ENCODE data around the gene PTPN1.

PTPN1 gene

DNA sequence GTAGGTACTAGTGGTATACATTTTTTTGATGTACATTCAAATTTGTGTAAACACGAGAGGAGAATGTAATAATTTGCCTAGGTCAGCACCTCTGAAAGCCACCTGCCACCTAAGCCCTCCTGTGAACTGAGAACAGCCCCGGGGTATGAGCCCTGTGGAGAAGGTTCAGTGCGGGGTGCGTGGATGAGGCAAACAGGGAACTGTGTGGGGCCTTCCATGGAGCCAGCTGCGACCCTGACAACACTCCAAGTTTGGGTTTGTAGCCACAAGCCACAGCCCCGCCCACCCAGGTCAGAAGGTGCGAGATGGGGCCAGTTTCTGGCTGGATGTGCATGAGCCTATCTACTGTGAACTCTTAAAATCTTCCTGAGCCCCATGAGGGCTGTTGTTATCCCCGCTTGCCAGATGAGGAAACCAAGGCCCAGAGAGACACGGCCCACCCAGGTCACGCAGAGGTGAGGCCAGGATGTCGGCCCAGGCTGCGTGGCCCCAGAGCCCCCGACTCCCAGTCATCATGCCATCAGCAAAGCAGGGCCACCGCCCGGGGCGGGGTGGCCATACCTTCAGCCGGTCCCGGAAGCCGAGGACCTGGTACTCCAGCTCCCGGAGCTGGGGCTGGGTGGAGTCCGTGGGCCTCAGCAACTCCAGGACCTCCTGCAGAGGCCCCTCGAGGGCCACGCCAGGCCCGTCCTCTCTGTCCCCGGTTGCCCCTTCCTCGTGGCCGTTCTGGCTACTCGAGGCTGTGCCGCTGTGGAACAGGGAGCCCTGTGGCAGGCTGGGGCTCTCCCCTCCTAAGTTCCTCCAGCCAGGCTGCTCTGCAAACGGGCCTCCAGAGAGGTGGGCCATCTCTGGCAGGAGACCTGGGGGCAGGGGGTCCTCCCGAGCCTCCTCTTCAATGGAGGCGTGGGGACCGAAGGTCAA, 91.6 kb downstream of the PTPN1 start:
- in situ Hi-C loops (cut with HindIII; ENCODE audit: low sequenced_read_pairs): no loop called here

DNA sequence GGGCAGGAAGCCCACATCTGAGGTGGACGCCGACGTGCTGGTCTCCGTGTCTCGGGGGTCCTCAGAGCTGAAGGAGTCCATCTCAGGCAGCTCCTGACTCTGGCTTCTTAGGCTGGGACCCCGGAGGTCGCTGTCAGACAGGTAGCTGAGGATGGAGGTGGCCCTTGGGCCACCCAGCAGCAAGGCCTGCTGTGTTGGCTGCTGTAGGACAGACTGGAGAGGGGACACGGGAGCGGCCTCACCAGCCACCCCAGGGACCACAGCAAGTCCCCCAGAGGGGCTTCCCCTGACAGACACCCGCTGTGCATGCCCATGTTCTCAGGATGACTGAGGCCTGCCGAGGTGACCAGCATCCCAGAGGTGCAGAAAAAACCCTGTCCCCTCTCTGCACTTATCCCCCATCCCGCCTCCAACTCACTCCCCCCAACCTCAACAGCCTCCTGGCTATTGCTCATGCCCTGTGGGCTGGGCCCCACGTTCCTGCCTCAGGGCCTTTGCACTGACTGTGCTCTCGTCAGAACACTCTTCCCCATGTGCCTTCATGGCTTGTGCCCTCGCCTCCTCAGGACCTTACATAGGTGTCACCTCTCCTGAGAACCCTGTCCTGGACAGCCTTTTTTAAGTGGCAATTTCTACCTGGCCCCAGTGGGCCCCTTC, 92.4 kb downstream of the PTPN1 start:
- in situ Hi-C loops (cut with HindIII; ENCODE audit: low sequenced_read_pairs): no loop called here

DNA sequence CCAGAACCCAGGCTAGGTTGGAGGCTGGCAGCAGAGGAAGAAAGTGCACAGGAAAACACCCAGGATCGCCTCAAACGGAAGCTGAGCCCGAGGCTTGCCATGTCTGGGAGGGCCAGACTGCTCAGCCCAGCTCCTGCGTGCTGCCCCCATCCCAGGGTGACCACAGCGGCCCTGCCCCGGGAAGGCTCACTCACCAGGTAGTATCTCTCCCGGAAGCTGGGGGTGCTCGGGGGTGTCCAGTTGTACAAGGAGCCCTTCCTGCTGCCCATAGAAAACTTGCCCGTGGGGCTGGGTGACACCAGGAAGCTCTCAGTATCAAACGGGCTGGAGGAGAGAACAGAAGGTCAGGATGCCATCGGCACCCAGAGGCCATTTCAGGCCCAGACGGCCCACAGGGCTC, 94.3 kb downstream of the PTPN1 start:
- in situ Hi-C loops (cut with HindIII; ENCODE audit: low sequenced_read_pairs): no loop called here

DNA sequence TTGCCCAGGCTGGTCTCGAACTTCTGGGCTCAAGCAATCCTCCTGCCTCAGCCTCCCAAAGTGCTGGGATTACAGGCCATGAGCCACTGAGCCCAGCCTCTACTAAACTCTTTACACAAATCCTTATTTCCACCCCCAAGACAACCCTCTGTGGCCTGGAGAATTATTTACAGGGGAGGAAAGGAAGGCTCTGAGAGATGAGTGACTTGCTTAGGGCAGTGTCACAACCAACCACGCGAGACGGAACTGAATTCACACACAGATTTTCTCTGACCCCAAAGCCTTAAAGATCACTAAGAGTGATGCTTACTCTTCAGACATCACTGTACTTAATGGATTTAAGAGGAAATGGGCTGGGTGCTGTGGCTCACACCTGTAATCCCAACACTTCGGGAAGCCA, 95.0 kb downstream of the PTPN1 start:
- in situ Hi-C loops (cut with HindIII; ENCODE audit: low sequenced_read_pairs): no loop called here

DNA sequence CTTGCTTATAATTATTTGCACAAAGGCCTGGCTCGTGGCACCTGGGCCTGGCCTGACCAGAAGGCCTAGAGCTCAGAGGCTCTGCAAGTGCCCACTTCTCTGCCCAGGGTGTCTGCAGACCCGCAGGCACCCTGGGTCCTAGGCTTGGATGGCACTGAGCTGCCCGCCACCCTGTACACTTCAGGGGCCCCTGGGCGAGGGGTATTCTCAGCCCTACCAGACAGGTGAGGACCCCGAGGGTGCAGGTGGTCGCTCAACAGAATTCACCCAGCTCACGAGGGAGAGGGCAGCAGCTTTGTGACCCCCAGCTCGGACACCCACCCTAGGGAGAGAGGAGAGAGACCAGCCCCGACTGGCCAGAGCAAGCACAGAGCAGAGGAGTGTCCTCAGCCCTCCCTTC, 97.3 kb downstream of the PTPN1 start:
- in situ Hi-C loops (cut with HindIII; ENCODE audit: low sequenced_read_pairs): no loop called here

DNA sequence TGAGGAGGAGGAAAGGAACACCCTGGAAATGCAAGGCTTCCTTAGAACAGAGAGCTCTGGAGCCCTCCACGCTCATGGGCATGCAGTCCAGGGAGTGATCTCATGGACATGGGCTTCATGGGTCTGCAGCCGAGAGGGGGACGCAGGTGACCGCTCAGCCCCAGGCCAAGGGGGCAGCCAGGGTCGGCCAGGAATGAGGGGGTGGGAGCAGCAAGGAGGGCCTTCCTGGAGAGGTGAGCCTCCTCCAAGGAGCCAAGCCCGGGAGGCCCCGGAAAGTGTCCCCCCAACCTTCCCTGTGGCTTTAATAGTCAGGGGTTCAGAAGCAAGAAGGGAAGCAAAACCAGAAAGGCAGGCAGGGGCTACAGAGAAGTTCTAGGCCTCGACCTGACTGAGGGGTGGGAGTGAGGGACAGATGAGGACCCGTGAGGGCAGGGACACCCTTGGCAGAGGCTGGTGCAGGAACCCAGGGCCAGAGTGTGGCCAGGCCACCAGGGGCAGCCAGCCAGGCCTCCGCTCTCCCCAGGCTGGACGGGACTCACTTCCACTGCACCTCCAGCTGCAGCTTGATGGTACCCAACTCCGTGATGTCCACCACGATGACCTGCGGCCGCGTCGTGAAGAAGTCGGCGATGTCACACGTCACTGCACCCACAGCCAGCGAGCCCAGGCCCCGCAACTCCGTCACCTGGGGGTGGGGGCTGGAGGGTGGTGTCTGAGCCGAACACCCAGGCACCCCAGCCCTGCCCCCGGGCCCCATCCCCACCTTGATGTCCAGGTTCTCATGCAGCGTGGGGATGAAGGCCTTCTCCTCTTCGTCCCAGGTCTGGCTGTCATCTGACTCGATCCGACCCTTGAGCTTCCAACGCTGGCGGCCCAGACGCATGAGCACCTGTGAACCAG, 97.9 kb downstream of the PTPN1 start:
- in situ Hi-C loops (cut with HindIII; ENCODE audit: low sequenced_read_pairs): no loop called here

DNA sequence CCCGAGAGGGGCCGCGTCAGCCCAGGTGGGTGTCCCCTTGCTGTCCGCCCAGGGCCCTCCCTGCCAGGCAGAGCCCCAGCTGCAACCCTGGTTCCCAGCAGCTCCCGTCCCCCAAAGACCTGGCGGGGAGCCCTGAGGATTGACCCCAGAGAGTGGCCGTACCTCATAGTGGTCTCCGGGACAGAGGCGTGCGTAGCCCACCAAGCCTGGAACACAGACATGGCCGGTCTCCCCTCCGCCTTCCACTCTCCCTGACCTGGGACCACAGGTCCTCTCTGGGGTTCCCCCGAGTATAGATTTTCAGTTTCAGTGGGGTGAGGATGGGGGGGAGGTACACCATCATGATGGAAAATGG, 98.5 kb downstream of the PTPN1 start:
- in situ Hi-C loops (cut with HindIII; ENCODE audit: low sequenced_read_pairs): no loop called here

DNA sequence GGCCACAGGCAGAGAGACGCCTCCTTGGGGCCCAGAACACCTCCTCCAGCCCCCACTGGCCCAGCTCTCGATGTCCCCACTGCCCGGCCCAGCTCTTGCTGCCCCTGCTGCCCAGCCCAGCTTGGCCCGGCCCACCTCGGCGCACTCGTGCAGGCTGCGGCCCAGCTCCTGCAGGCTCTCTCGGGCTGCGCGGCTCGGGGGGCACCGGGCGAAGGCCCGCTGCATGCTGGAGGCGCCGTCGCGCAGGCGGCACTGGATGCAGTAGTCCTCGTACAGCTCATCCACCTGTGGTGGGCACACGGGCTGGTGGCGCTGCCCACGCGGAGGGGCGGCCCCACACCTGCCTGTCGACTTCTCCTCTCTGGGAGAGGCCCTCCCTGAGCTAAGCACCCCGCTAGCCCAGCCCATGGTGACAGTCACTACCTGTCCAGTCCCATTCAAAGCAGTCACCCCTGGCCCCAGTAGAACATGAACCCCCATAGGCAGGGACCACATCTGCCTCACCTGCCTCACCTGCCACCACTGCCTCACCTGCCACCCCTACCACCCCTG, 99.3 kb downstream of the PTPN1 start:
- in situ Hi-C loops (cut with HindIII; ENCODE audit: low sequenced_read_pairs): no loop called here

DNA sequence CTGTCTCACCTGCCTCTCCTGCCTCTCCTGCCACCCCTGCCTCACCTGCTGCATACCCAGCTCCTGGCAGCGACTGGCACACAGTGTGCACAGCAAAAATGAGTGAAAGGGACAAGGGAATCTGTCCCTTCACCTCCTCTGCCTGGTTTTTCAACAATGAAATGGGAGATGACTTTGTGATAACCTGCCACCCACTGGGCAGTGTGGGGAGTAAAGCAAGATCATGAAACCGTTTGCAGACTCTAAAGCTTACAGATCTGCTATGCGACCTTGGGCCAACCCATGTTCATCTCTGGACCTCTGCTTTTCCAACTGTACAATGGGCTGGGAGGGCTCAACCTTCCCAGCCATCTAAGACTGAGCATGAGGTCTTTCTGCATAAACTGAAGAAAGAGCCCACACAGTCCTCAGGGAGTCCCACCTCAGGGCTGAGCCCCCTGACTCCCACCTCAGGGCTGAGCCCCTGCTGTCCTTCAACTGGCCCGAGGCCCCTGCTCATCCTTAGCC, 100.1 kb downstream of the PTPN1 start:
- in situ Hi-C loops (cut with HindIII; ENCODE audit: low sequenced_read_pairs): no loop called here

DNA sequence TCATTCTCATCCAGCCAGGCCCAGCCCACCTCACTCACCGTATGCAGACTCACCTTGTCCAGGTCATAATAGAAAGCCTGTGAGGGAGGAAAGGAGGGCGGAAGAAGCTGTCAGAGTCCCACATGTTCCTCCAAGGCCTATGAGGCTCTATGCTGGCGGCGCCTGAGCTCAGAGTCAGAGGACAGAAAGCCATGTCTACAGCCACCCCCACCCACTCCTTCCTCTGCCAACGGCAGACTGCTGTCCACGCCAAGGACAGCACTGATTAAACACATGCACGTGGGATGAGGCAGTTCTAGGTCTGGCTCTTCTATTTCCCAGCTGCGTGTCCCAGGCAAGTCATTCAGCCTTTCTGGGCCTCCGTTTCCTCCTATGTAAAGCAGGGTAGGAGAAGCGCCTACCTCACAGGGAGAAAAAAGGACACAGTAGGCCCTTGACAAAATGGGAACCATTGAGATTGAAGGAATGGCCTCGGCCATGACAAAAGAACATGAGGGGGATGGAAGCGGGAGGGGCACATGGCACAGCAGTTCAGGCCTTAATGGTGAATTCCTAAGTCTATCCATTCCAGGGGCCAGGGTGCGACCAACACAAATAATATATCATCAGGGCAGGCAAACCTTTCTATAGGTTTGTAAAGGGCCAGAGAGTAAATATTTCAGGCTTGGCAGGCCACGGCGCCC, 101.1 kb downstream of the PTPN1 start:
- in situ Hi-C loops (cut with HindIII; ENCODE audit: low sequenced_read_pairs): no loop called here

DNA sequence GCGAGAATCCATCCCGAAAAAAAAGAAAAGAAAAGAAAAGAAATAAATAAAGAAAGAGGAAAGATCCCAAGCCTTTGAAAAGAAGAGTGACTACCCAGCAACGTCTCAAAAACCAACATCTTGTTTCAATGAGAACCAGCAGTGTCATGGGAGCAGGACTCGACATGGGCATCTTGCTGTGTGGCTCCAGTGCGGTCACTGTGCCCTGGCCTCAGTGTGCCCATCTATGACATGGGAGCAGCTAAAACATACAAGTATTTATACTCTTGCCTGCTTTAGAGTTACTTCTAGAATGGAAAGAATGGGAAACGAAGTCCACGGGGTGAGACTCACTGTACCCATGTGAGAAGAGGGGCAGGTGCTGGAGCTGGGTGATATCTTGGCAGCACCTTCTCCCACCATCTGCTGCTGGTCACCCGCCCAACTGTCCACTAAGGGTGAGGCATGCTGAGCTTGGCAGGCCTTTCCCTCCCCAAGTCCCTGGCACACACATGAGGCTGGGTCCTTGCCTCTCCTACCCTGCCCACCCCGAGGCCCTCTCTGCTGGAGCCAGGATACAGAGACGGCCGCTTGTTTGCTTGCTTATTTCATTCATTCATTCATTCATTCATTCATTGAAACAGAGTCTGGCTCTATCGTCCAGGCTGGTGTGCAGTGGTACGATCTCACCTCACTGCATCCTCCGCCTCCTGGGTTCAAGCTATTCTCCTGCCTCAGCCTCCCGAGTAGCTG, 103.4 kb downstream of the PTPN1 start:
- in situ Hi-C loops (cut with HindIII; ENCODE audit: low sequenced_read_pairs): no loop called here

DNA sequence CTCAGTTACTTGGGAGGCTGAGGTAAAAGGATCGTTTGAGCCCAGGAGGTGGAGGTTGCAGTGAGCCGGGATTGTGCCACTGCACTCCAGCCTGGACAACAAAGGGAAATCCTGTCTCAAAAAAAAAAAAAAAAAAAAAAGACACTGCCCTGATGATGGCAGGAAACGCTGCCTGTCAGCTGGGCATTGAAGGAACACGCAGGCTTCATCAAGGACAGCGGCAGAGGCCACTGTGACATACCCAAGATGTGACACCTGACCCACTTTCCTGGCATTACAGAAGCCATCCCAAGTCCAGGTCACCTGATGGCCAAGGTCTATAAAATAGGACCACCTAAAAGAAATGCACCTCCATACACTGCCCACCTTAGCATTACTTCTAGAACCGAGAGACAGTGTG, 105.2 kb downstream of the PTPN1 start:
- in situ Hi-C loops (cut with HindIII; ENCODE audit: low sequenced_read_pairs): no loop called here

DNA sequence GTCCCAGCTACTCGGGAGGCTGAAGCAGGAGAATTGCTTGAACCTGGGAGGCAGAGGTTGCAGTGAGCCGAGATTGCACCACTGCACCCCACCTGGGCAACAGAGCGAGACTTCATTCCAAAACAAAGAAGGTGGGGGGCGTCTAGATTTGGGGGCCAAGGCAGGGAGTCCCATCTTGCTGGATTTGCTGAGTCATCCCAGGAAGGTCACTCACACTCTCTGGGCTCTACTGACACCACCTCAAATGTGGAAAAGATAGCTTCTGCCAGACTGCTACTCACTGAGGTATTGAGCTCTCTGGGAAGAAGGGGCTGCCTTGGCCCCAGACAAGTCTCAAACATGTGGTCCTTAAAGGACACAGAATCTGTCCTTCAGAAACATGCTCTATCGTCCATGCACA, 106.8 kb downstream of the PTPN1 start:
- in situ Hi-C loops (cut with HindIII; ENCODE audit: low sequenced_read_pairs): no loop called here

DNA sequence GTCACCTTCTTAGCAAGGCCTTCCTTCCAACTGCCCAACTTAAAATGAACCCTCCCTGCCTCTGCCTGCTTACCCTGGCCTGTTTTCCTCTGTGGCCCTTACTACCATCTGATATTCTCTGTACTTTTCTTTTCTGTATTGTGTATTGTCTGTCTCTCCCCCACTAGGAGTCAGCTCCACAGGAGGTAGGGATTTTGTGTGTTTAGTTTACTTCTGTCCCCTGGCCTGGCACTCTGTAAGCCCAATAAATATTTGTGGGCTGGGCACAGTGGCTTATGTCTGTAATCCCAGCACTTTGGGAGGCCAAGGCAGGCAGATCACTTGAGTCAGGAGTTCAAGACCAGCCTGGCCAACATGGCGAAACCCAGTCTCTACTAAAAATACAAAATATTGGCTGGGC, 108.4 kb downstream of the PTPN1 start:
- in situ Hi-C loops (cut with HindIII; ENCODE audit: low sequenced_read_pairs): no loop called here

DNA sequence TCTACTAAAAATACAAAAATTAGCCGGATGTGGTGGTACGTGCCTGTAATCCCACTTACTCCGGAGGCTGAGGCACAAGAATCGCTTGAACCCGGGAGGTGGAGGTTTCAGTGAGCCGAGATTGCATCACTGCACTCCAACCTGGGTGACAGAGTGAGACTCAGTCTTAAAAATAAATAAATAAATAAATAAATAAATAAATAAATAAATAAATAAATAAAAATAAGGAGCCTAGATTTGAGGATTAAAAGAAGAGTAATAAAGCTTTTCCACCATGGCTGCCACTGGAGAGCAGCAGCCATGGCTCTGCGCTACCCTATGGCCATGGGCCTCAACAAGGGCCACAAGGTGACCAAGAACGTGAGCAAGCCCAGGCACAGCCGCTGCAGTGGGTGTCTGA, 110.3 kb downstream of the PTPN1 start:
- in situ Hi-C loops (cut with HindIII; ENCODE audit: low sequenced_read_pairs): loop anchor here (5.0 kb wide), 2 partner anchors 47 to 112 kb away; partner anchors contain the start of gene PARD6B

DNA sequence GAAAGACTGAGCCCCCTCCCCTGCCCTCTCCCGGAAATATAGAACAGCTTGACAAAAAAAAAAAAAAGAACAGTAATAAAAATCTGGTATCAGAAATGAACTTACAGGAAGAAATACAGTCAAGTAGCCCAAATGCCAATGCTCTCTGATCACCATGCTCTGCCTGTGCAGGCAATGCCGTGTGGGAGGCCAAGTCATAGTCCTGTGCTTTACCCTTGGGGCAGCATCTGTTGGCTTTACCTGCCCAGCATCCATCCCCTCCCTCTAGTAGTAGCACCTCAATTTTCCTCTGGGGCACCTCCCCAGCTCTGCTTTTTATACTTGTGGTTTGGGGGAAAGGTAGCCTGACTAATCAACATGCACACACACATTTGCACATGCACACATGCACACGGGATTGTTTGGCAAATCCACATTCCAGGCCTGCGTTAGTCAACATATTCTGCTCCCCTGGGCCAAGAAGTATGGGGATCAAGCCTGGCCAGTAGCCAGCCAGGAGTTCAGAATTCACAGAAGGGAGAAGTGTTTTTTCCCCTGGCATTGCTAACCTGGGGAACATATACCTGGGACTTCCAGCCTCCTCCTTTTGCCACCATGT, 111.0 kb downstream of the PTPN1 start:
- in situ Hi-C loops (cut with HindIII; ENCODE audit: low sequenced_read_pairs): loop anchor here (5.0 kb wide), 2 partner anchors 46 to 111 kb away; partner anchors contain the start of gene PARD6B

DNA sequence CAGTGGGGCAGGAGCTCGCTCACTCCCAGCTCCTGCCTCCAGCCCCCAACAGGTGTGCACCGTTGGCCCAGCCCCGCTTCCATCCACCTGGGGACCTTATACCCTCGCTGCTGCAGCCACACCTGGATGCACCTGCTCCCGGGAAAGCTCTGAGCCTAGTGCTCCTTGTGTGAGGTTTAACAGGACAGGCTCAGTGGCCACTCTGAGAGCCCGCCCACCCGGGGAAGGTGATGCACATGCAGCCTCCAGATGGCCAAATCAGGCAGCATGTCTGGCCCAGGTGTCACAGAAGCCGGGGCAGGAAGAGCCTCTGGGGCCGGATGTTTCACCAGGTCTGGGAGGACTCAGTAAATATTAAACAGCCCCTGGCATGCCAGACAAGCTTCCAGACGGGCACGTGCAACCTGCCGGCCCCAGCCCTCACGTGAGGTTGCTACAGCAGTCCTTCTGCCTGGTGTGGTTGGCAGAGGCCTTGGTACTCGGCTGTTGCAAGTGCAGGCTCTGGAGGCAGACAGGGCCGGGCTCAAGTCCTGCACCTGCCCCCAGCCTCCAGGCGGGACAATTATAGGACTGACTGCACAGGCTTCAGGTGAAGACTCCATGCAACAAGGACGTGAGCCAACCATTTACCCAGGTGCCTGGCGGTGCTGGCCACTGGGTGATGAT, 114.3 kb downstream of the PTPN1 start:
- in situ Hi-C loops (cut with HindIII; ENCODE audit: low sequenced_read_pairs): loop anchor here (5.0 kb wide), 2 partner anchors 43 to 108 kb away; partner anchors contain the start of gene PARD6B

DNA sequence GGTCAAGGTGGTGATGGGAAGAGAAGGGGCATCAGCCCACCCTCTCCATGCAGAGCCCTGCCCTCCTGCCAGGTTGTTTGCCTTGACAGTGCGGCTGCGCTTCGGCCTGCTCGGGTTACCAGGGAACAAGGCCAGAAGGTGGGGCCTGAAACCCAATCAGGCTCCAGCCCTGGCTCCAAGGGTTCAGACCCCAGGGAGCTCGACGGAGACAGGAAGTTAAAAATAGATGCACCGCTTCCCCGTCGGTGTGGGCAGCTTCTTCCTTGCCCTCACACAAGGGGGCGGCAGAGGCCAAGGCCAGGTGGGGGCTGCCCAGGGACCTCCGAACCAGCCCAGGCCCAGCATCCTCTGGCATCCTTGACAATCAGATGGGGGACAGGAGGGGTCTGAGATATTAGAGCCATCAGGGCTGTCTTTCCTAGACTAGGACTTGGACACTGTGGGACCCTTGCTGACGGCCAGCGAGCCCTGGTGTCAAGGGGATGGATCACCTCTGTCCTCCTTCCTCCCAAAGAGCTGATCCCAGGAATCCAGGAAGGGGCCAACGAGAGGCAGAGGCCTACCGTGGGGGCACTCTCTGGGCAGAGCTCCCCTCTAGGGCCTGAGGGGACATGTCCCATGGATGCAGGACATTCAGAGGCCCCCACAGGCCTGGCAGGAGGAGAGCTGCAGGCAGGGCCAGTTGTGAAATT, 115.9 kb downstream of the PTPN1 start:
- in situ Hi-C loops (cut with HindIII; ENCODE audit: low sequenced_read_pairs): no loop called here
